HG02973 (cell line): ENCODE results near the gene HERC6.
A peak's percentile ranks its signal among the peaks of the same experiment; 100 is the strongest.
"Not testable (repeated sequence)": the region's sequence is repeated elsewhere in the genome, so short reads cannot be mapped to it uniquely, and the experiment has no call there.

ENCODE experiments used
- ATAC-seq: cut with Tn5 transposase; IDR thresholded peaks from one replicate; pipeline ENCODE4 v1.9.1; 2021; ENCODE audit warnings: moderate library complexity; ENCODE audit not compliant: unreplicated experiment

HERC6 gene

GRCh38 chr4:88378691-88379559, at the start of gene HERC6:
Gene HERC6, plus strand, starts transcription at chr4:88378852. Its CDS starts 70 bp downstream, at chr4:88378922.
- peak; percentile 77 for ATAC-seq

- no peak for ATAC-seq
Measured at GRCh38 chr4:88333741-88334405, 44.8 kb upstream of the HERC6 start.

GRCh38 chr4:88335092-88335665, 43.5 kb upstream of the HERC6 start:
- ATAC-seq, result no peak

- ATAC-seq, result no peak
Measured at GRCh38 chr4:88341227-88342192, 37.1 kb upstream of the HERC6 start.

- ATAC-seq, result not testable (repeated sequence)
Measured at GRCh38 chr4:88346902-88347301, 31.8 kb upstream of the HERC6 start.

GRCh38 chr4:88348761-88349160, 29.9 kb upstream of the HERC6 start:
- ATAC-seq, result not testable (repeated sequence)

- no peak for ATAC-seq
Measured at GRCh38 chr4:88350786-88351185, 27.9 kb upstream of the HERC6 start.

- ATAC-seq, result no peak
Measured at GRCh38 chr4:88352062-88352740, 26.5 kb upstream of the HERC6 start.

- ATAC-seq, result no peak
Measured at GRCh38 chr4:88353324-88353723, 25.3 kb upstream of the HERC6 start.

- no peak for ATAC-seq
Measured at GRCh38 chr4:88356771-88357170, 21.9 kb upstream of the HERC6 start.

- ATAC-seq, result no peak
Measured at GRCh38 chr4:88357262-88357661, 21.4 kb upstream of the HERC6 start.

GRCh38 chr4:88359558-88359957, 19.1 kb upstream of the HERC6 start:
- no peak for ATAC-seq

- no peak for ATAC-seq
Measured at GRCh38 chr4:88360256-88360655, 18.4 kb upstream of the HERC6 start.

- ATAC-seq, result no peak
Measured at GRCh38 chr4:88360791-88361190, 17.9 kb upstream of the HERC6 start.

- not testable (repeated sequence) for ATAC-seq
Measured at GRCh38 chr4:88361217-88361773, 17.4 kb upstream of the HERC6 start.

- no peak for ATAC-seq
Measured at GRCh38 chr4:88366460-88366859, 12.2 kb upstream of the HERC6 start.

- ATAC-seq, result no peak
Measured at GRCh38 chr4:88367826-88368225, 10.8 kb upstream of the HERC6 start.

GRCh38 chr4:88369180-88369812, 9.4 kb upstream of the HERC6 start:
- not testable (repeated sequence) for ATAC-seq

- no peak for ATAC-seq
Measured at GRCh38 chr4:88381123-88381522, 2.5 kb downstream of the HERC6 start.
